Measurements from ENCODE around the gene DEGS1. TPM values are rescaled to one million over a fixed set of nuclear protein-coding genes. Genes with fewer than 3 reads are reported as not detected.

The DEGS1 gene
- total RNA-seq, 1 experiment from 2014 or later = 20.0 TPM

DNA sequence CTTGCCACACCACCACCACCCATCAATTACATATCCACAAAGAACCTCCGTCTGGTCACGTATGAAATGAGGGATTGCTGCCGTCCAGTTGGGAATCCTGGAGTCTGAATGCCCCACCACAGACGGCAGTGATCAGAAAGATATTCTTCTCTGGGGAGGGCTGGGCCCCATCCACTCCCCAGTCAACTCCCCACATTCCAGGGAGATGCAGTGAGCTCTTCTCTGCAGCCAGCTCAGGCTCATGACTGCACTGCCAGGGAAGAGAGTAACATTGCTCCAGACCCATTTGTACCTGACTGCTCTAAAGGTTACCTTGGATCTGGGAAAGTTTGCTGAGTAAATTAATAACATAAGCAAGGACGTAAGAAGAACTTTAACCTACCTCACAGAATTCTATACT is 18.3 kb downstream of the DEGS1 start:
- H3K4me2 ChIP-seq = no peak overlapping the region
- H3K9me2 ChIP-seq (ENCODE audit: insufficient read depth) = no peaks in the 10 kb centered on the region
- H3K79me2 ChIP-seq (ENCODE audit: low read depth) = no peaks in the 10 kb centered on the region
- intact Hi-C loops (cut with micrococcal nuclease; ENCODE audit: unreplicated experiment) = no loop called here
- H4K20me1 ChIP-seq (ENCODE audit: insufficient read depth) = no peaks in the 10 kb centered on the region
- TF ChIP-seq, protein P1, sequence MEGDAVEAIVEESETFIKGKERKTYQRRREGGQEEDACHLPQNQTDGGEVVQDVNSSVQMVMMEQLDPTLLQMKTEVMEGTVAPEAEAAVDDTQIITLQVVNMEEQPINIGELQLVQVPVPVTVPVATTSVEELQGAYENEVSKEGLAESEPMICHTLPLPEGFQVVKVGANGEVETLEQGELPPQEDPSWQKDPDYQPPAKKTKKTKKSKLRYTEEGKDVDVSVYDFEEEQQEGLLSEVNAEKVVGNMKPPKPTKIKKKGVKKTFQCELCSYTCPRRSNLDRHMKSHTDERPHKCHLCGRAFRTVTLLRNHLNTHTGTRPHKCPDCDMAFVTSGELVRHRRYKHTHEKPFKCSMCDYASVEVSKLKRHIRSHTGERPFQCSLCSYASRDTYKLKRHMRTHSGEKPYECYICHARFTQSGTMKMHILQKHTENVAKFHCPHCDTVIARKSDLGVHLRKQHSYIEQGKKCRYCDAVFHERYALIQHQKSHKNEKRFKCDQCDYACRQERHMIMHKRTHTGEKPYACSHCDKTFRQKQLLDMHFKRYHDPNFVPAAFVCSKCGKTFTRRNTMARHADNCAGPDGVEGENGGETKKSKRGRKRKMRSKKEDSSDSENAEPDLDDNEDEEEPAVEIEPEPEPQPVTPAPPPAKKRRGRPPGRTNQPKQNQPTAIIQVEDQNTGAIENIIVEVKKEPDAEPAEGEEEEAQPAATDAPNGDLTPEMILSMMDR (conservative IDR thresholded peaks at IDR 0.05) = no peak
- TF ChIP-seq EZH2 (IDR thresholded peaks at IDR 0.05; ENCODE audit: low read depth) = no peak
- no peak for DNase-seq
- H3K4me1 ChIP-seq (replicated peaks; ENCODE audit: insufficient read depth) = peaks cover 38% of the 10 kb centered on the region
- H2AFZ ChIP-seq = no peak overlapping the region
- BruUV-seq (replicated peaks) = no TSS peak
- POLR2A ChIA-PET (ENCODE audit: unreplicated experiment) = interaction anchor here (0.5 kb wide), 1 partner anchor 306 kb away, joined by 12 read pairs; no protein-coding TSS in a partner anchor
- no peaks in the 10 kb centered on the region for H3K36me3 ChIP-seq (ENCODE audit: low read depth)
- CTCF ChIA-PET = no interaction called here
- H3K27me3 ChIP-seq (ENCODE audit: insufficient read depth, low read depth) = no peaks in the 10 kb centered on the region
- H3F3A ChIP-seq (ENCODE audit: insufficient read depth, low read depth) = peaks cover 39% of the 10 kb centered on the region
- no peak overlapping the region for H3K27ac ChIP-seq
- no peak overlapping the region for H3K4me3 ChIP-seq
- H3K9me3 ChIP-seq (ENCODE audit: insufficient read depth, low read depth) = no peaks in the 10 kb centered on the region

DNA sequence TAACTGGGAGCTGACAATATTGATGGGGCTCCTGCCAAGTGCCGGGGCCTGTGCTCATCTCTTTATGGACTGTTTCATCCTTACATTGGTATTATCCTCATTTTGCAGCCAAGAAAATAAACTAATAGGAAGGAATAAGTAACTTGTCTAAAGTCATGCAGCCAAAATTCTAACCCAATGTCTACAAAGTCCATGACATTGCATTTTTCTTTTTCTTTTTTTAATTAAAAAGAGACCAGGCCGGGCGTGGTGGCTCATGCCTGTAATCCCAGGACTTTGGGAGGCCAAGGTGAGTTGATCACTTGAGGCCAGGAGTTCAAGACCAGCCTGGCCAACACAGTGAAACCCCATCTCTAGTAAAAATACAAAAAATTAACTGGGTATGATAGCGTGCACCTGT is 18.8 kb downstream of the DEGS1 start:
- intact Hi-C loops (cut with micrococcal nuclease; ENCODE audit: unreplicated experiment) = no loop called here
- Histone ChIP-seq H2AFZ (no peak overlapping the region), H3K27ac (no peak overlapping the region), H4K20me1 (ENCODE audit: insufficient read depth) (no peaks in the 10 kb centered on the region), H3K79me2 (ENCODE audit: low read depth) (no peaks in the 10 kb centered on the region), H3K4me1 (replicated peaks; ENCODE audit: insufficient read depth) (peaks cover 40% of the 10 kb centered on the region), H3K9me2 (ENCODE audit: insufficient read depth) (no peaks in the 10 kb centered on the region), H3K27me3 (ENCODE audit: insufficient read depth, low read depth) (no peaks in the 10 kb centered on the region), H3K4me2 (no peak overlapping the region), H3F3A (ENCODE audit: insufficient read depth, low read depth) (peaks cover 41% of the 10 kb centered on the region), H3K4me3 (no peak overlapping the region), H3K36me3 (ENCODE audit: low read depth) (no peaks in the 10 kb centered on the region), H3K9me3 (ENCODE audit: insufficient read depth, low read depth) (no peaks in the 10 kb centered on the region)
- DNase-seq = no peak
- TF ChIP-seq EZH2 (IDR thresholded peaks at IDR 0.05; ENCODE audit: low read depth) = no peak
- TF ChIP-seq, protein P1 (conservative IDR thresholded peaks at IDR 0.05) = no peak
- CTCF ChIA-PET = no interaction called here
- POLR2A ChIA-PET (ENCODE audit: unreplicated experiment) = no interaction called here
- BruUV-seq (replicated peaks) = no TSS peak

DNA sequence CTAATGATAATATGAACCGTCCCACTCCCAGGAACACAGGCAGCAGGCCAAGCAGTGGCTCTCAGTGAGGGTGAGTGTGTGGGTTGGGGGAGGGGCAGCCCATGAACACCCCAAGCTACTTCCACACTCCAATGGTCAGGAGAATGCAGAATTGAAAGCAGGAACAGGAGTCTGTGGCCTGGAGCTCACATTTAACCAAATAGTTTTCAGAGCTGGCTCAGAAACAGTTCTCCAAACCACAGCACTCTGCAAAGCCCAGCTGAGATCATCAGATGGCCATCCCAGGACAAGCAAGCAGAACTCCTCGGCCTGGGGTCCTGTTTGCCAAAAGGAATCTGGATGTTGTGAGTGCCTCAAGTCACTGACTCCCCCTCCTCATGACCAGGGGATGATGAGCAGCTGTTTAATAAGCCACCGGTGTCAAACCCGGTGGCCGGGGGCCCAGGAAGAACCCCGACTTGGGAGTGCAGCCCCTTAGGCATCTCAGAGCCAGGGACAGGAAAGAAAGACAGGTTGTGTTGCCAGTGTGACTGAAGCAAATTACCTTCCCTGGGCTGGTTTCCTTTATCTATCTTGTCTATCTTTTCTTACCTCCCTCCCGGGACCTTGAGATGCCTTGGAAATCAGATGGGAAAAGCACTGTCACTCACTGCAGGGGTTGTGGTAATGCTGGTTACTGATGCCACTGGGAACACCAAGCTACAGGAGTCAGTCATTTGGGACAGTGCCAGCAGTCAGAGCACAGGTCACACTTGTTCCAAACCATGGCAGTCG is 20.4 kb downstream of the DEGS1 start:
- no peaks in the 10 kb centered on the region for H3K79me2 ChIP-seq (ENCODE audit: low read depth)
- peaks cover 40% of the 10 kb centered on the region for H3K4me1 ChIP-seq (replicated peaks; ENCODE audit: insufficient read depth)
- ChIA-PET CTCF (interaction anchor here (0.5 to 0.6 kb wide), 2 partner anchors 25 kb away, joined by 4 to 6 read pairs; no protein-coding TSS in a partner anchor), POLR2A (ENCODE audit: unreplicated experiment) (interaction anchor here (0.6 kb wide), 1 partner anchor 15 kb away, joined by 5 read pairs; no protein-coding TSS in a partner anchor)
- BruUV-seq (replicated peaks) = no TSS peak
- DNase-seq = peak; percentile 57 to 60
- H3K36me3 ChIP-seq (ENCODE audit: low read depth) = no peaks in the 10 kb centered on the region
- H3K4me2 ChIP-seq = no peak overlapping the region
- no peaks in the 10 kb centered on the region for H3K27me3 ChIP-seq (ENCODE audit: insufficient read depth, low read depth)
- no peaks in the 10 kb centered on the region for H4K20me1 ChIP-seq (ENCODE audit: insufficient read depth)
- intact Hi-C loops (cut with micrococcal nuclease; ENCODE audit: unreplicated experiment) = loop anchor here (1.0 kb wide), 1 partner anchor 9 kb away; no protein-coding TSS in a partner anchor
- H3F3A ChIP-seq (ENCODE audit: insufficient read depth, low read depth) = peaks cover 41% of the 10 kb centered on the region
- no peak overlapping the region for H2AFZ ChIP-seq
- no peaks in the 10 kb centered on the region for H3K9me3 ChIP-seq (ENCODE audit: insufficient read depth, low read depth)
- H3K27ac ChIP-seq = peak overlapping the region; percentile 17
- no peak overlapping the region for H3K4me3 ChIP-seq
- TF ChIP-seq, protein P1 (conservative IDR thresholded peaks at IDR 0.05) = no peak
- TF ChIP-seq EZH2 (IDR thresholded peaks at IDR 0.05; ENCODE audit: low read depth) = no peak
- H3K9me2 ChIP-seq (ENCODE audit: insufficient read depth) = no peaks in the 10 kb centered on the region
